ENCODE data around the gene FSIP1.

The FSIP1 gene

DNA sequence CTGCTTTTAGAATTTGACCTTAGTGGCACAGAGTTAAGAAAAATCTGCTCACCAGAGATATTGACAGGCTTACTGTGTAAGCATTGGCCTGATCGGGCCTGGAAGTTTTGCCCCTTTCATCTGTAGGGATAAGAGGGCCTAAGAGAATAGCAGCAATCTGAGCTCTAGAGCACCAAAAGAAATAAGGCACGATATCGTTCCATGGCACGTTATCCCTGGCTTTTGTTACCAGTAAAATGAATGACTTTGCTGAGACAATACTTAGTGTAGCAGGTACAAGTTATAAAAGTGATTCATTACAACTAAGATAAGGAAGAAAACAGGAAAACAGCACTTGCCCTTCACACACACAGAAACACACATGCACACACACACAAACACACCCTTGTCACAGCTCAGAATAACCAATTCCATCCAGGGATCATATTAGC, 196.8 kb downstream of the FSIP1 start:
- no peak overlapping the region for H3K4me3 ChIP-seq (replicated peaks; ENCODE audit: low read depth, low read length)
- peaks cover 3% of the 10 kb centered on the region; the same call in 1 of the 2 replicates for H3K27me3 ChIP-seq (replicated peaks; ENCODE audit: control insufficient read depth, insufficient read depth, low read length)
- H3K36me3 ChIP-seq (ENCODE audit: control insufficient read depth, insufficient read depth, low read length): no peaks in the 10 kb centered on the region
- TF ChIP-seq, protein P1, sequence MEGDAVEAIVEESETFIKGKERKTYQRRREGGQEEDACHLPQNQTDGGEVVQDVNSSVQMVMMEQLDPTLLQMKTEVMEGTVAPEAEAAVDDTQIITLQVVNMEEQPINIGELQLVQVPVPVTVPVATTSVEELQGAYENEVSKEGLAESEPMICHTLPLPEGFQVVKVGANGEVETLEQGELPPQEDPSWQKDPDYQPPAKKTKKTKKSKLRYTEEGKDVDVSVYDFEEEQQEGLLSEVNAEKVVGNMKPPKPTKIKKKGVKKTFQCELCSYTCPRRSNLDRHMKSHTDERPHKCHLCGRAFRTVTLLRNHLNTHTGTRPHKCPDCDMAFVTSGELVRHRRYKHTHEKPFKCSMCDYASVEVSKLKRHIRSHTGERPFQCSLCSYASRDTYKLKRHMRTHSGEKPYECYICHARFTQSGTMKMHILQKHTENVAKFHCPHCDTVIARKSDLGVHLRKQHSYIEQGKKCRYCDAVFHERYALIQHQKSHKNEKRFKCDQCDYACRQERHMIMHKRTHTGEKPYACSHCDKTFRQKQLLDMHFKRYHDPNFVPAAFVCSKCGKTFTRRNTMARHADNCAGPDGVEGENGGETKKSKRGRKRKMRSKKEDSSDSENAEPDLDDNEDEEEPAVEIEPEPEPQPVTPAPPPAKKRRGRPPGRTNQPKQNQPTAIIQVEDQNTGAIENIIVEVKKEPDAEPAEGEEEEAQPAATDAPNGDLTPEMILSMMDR (IDR thresholded peaks at IDR 0.05; ENCODE audit: insufficient read depth, low read length, poor library complexity, severe bottlenecking): no peak
- DNase-seq (ENCODE audit: extremely low read depth, insufficient read length): no peak

DNA sequence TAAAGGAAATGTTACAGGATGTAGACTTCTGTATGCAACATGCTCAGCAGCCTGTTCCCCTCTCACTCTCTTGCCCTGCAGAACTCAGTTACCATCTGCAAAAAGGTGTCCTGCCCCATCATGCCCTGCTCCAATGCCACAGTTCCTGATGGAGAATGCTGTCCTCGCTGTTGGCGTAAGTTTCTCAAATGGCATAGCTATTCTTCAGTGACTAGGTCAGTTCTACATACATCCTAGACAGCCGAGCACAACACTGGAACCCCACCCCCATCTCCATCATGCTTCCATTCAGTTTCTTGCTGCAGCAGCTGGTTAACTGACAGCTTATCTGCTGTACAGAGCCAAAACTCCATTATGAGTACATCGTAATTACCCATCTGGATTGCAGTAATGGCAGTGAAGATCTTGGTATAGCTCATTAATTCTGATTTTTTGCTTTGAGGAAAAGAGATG, 197.2 kb downstream of the FSIP1 start:
- no peaks in the 10 kb centered on the region for H3K36me3 ChIP-seq (ENCODE audit: control insufficient read depth, insufficient read depth, low read length)
- H3K27me3 ChIP-seq (replicated peaks; ENCODE audit: control insufficient read depth, insufficient read depth, low read length): peaks cover 3% of the 10 kb centered on the region; the same call in 1 of the 2 replicates
- H3K4me3 ChIP-seq (replicated peaks; ENCODE audit: low read depth, low read length): no peak overlapping the region
- DNase-seq (ENCODE audit: extremely low read depth, insufficient read length): no peak
- TF ChIP-seq, protein P1 (IDR thresholded peaks at IDR 0.05; ENCODE audit: insufficient read depth, low read length, poor library complexity, severe bottlenecking): no peak

DNA sequence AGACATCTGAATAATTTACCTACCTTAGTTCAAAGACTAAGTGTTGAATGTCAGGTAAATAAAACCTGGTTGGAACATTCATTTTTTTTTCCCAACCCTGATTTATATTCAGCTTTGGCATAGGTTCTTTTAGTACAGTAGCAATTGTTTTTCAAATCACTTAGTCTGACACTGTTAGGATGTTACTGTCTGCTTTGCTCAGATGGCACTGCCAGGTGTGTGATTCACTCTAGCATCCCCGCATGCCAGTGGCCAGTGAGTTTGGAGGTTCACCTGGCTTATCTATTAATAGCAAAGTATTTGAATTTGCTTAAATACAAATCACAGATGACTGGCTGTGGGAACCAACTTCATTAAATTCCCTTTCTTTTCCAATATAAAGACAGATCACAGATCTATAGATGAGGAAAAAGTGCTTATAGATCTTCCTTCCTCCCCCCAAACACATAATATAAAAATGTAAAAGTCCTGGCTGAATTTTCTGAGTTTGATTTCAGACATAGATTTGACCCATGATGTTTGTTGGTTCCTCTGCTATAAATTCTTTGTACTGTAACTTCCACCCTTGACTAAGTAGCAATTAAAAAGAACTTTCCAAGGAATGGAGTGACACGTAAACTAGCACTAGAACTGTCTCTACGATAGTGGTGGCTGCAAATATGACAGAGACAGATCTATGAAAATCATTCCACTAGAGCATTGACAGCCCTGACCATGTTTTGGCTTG, 197.8 kb downstream of the FSIP1 start:
- no peak for DNase-seq (ENCODE audit: extremely low read depth, insufficient read length)
- TF ChIP-seq, protein P1 (IDR thresholded peaks at IDR 0.05; ENCODE audit: insufficient read depth, low read length, poor library complexity, severe bottlenecking): no peak
- Histone ChIP-seq H3K36me3 (ENCODE audit: control insufficient read depth, insufficient read depth, low read length) (no peaks in the 10 kb centered on the region), H3K4me3 (replicated peaks; ENCODE audit: low read depth, low read length) (no peak overlapping the region), H3K27me3 (replicated peaks; ENCODE audit: control insufficient read depth, insufficient read depth, low read length) (peaks cover 3% of the 10 kb centered on the region; the same call in 1 of the 2 replicates)

DNA sequence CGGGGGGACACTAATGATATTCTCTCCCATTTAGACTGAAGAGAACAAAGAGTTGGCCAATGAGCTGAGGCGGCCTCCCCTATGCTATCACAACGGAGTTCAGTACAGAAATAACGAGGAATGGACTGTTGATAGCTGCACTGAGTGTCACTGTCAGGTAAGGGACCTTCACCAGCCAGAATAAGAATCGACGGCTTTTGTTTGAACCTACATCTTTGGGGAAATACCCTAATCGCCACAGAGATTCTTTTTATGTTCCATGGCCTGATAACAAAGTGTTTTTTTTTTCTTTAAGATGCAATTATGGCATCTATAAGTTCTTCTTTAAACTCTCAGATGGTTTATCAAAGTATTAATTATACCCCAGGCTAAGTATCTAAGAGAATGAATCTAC, 198.4 kb downstream of the FSIP1 start:
- H3K36me3 ChIP-seq (ENCODE audit: control insufficient read depth, insufficient read depth, low read length): no peaks in the 10 kb centered on the region
- H3K27me3 ChIP-seq (replicated peaks; ENCODE audit: control insufficient read depth, insufficient read depth, low read length): peaks cover 3% of the 10 kb centered on the region; the same call in 1 of the 2 replicates
- no peak overlapping the region for H3K4me3 ChIP-seq (replicated peaks; ENCODE audit: low read depth, low read length)
- no peak for DNase-seq (ENCODE audit: extremely low read depth, insufficient read length)
- TF ChIP-seq, protein P1 (IDR thresholded peaks at IDR 0.05; ENCODE audit: insufficient read depth, low read length, poor library complexity, severe bottlenecking): no peak

DNA sequence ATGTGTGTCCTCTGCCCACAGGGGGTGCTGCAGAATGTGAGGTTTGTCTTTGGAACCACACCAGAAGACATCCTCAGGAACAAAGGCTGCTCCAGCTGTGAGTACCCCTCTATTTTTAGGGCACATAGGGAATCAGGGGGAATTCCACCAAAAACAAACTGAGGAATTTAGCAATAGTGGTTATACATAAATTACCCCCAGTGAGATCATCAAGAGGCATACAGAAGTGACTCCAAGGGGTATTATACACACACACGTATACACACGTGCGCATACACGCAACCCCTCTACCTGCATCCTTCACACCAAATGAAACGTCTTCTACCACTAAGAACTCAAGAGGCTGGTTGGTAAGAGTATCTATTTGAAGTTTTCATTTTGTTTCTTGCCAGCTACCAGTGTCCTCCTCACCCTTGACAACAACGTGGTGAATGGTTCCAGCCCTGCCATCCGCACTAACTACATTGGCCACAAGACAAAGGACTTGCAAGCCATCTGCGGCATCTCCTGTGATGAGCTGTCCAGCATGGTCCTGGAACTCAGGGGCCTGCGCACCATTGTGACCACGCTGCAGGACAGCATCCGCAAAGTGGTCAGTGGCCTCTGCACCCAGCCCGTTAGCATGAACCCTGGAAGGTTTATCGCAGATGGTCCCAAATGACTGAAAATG, 198.9 kb downstream of the FSIP1 start:
- TF ChIP-seq, protein P1 (IDR thresholded peaks at IDR 0.05; ENCODE audit: insufficient read depth, low read length, poor library complexity, severe bottlenecking): no peak
- no peak overlapping the region for H3K4me3 ChIP-seq (replicated peaks; ENCODE audit: low read depth, low read length)
- DNase-seq (ENCODE audit: extremely low read depth, insufficient read length): no peak
- peaks cover 4% of the 10 kb centered on the region; the same call in 1 of the 2 replicates for H3K27me3 ChIP-seq (replicated peaks; ENCODE audit: control insufficient read depth, insufficient read depth, low read length)
- no peaks in the 10 kb centered on the region for H3K36me3 ChIP-seq (ENCODE audit: control insufficient read depth, insufficient read depth, low read length)

Data from GM06990 (cell line).